Epithelial cell of esophagus (primary cell): ENCODE results near the gene LTBP1.

Source experiments
- DNase-seq: peaks from one replicate; pipeline ENCODE4 v3.0.0; 2010; ENCODE audit warnings: low read depth
- H3K4me3 ChIP-seq: 2 replicates; pipeline ENCODE4 v1.5.1; 2011; ENCODE audit warnings: mild to moderate bottlenecking, low read length, control low read depth
- CTCF ChIP-seq: IDR thresholded peaks from 2 replicates; pipeline ENCODE4 v1.5.1; 2011; ENCODE audit warnings: low read depth, mild to moderate bottlenecking, low read length, control low read depth, inconsistent platforms; ENCODE audit not compliant: insufficient read depth; ENCODE audit errors: missing control alignments

Gene LTBP1

GRCh38 chr2:33242845-33243244 is 296.1 kb downstream of the LTBP1 start:
- no peak for TF ChIP-seq CTCF
- DNase-seq = peak; percentile 66
- H3K4me3 ChIP-seq = no peak overlapping the region

GRCh38 chr2:33246432-33246831 is 299.7 kb downstream of the LTBP1 start:
- no peak overlapping the region for H3K4me3 ChIP-seq
- TF ChIP-seq CTCF = no peak

GRCh38 chr2:33247365-33247764 is 300.6 kb downstream of the LTBP1 start:
- no peak overlapping the region for H3K4me3 ChIP-seq
- TF ChIP-seq CTCF = no peak

More at GRCh38 chr2:33246432-33246831, 299.7 kb downstream of the LTBP1 start:
- DNase-seq = no peak

GRCh38 chr2:33250417-33251029 is 303.8 kb downstream of the LTBP1 start:
- H3K4me3 ChIP-seq = no peak overlapping the region
- DNase-seq = no peak
- no peak for TF ChIP-seq CTCF

More at GRCh38 chr2:33247365-33247764, 300.6 kb downstream of the LTBP1 start:
- DNase-seq = no peak

- no peak for DNase-seq
- no peak for TF ChIP-seq CTCF
- H3K4me3 ChIP-seq = no peak overlapping the region
Observed at GRCh38 chr2:33256162-33256755, 309.5 kb downstream of the LTBP1 start.

- H3K4me3 ChIP-seq = no peak overlapping the region
- TF ChIP-seq CTCF = no peak
- no peak for DNase-seq
Observed at GRCh38 chr2:33258387-33258786, 311.6 kb downstream of the LTBP1 start.

- no peak overlapping the region for H3K4me3 ChIP-seq
- DNase-seq = no peak
- no peak for TF ChIP-seq CTCF
Observed at GRCh38 chr2:33262097-33262496, 315.3 kb downstream of the LTBP1 start.
